Measurements from ENCODE around the gene GDPGP1. TPM values are rescaled to one million over a fixed set of nuclear protein-coding genes. Genes with fewer than 3 reads are reported as not detected.

GDPGP1 gene
- total RNA-seq, 2 donors from 2014 or later, result 5.0 to 23.4 TPM

GRCh38 chr15:90201944-90202375, 32.0 kb upstream of the GDPGP1 start:
- Histone ChIP-seq H3K9me3 (no peaks in the 10 kb centered on the region), H3K27ac (no peak overlapping the region), H3K27me3 (replicated peaks; ENCODE audit: insufficient read depth) (no peaks in the 10 kb centered on the region), H3K4me1 (ENCODE audit: control insufficient read depth in 1 of 2, low read depth in 2 of 2) (peaks cover 8 to 35% of the 10 kb centered on the region in 2 donors), H3K36me3 (no peaks in the 10 kb centered on the region), H3K4me3 (peak overlapping the region; percentile 85)
- no peak for TF ChIP-seq CTCF (IDR thresholded peaks at IDR 0.05)
- DNase-seq (ENCODE audit: low spot score) (no peak), ATAC-seq (ENCODE audit: insufficient number of reproducible peaks, low FRiP score, low read depth) (no peak)

GRCh38 chr15:90202929-90203328, 31.1 kb upstream of the GDPGP1 start:
- no peaks in the 10 kb centered on the region for H3K9me3 ChIP-seq
- no peak for TF ChIP-seq CTCF (IDR thresholded peaks at IDR 0.05)
- DNase-seq (ENCODE audit: low spot score), result no peak
- no peak overlapping the region for H3K4me3 ChIP-seq
- no peak overlapping the region for H3K27ac ChIP-seq
- no peak for ATAC-seq (ENCODE audit: insufficient number of reproducible peaks, low FRiP score, low read depth)
- no peaks in the 10 kb centered on the region for H3K27me3 ChIP-seq (replicated peaks; ENCODE audit: insufficient read depth)
- H3K36me3 ChIP-seq, result no peaks in the 10 kb centered on the region
- peaks cover 8 to 35% of the 10 kb centered on the region in 2 donors for H3K4me1 ChIP-seq (ENCODE audit: control insufficient read depth in 1 of 2, low read depth in 2 of 2)

- no peak for DNase-seq (ENCODE audit: low spot score)
- no peak for TF ChIP-seq CTCF (IDR thresholded peaks at IDR 0.05)
- ATAC-seq (ENCODE audit: insufficient number of reproducible peaks, low FRiP score, low read depth), result no peak
- Histone ChIP-seq H3K27me3 (replicated peaks; ENCODE audit: insufficient read depth) (no peaks in the 10 kb centered on the region), H3K4me3 (no peak overlapping the region), H3K4me1 (ENCODE audit: control insufficient read depth in 1 of 2, low read depth in 2 of 2) (peaks cover 8 to 35% of the 10 kb centered on the region in 2 donors), H3K27ac (no peak overlapping the region), H3K36me3 (no peaks in the 10 kb centered on the region), H3K9me3 (no peaks in the 10 kb centered on the region)
These were observed 30.5 kb upstream of the GDPGP1 start for GRCh38 chr15:90203473-90203872.

- ATAC-seq (ENCODE audit: insufficient number of reproducible peaks, low FRiP score, low read depth), result no peak
- no peak overlapping the region for H3K27ac ChIP-seq
- H3K4me1 ChIP-seq (ENCODE audit: control insufficient read depth in 1 of 2, low read depth in 2 of 2), result peaks cover 8 to 35% of the 10 kb centered on the region in 2 donors
- no peaks in the 10 kb centered on the region for H3K27me3 ChIP-seq (replicated peaks; ENCODE audit: insufficient read depth)
- DNase-seq (ENCODE audit: low spot score), result no peak
- no peaks in the 10 kb centered on the region for H3K9me3 ChIP-seq
- TF ChIP-seq CTCF (IDR thresholded peaks at IDR 0.05), result no peak
- no peaks in the 10 kb centered on the region for H3K36me3 ChIP-seq
- no peak overlapping the region for H3K4me3 ChIP-seq
These were observed 30.1 kb upstream of the GDPGP1 start for GRCh38 chr15:90203922-90204321.

GRCh38 chr15:90205050-90205848, 28.8 kb upstream of the GDPGP1 start:
- no peak overlapping the region for H3K27ac ChIP-seq
- H3K4me1 ChIP-seq (ENCODE audit: control insufficient read depth in 1 of 2, low read depth in 2 of 2), result peaks cover 8 to 35% of the 10 kb centered on the region in 2 donors
- no peak overlapping the region for H3K4me3 ChIP-seq
- TF ChIP-seq CTCF (IDR thresholded peaks at IDR 0.05), result no peak
- DNase-seq (ENCODE audit: low spot score), result no peak
- H3K9me3 ChIP-seq, result no peaks in the 10 kb centered on the region
- no peaks in the 10 kb centered on the region for H3K36me3 ChIP-seq
- H3K27me3 ChIP-seq (replicated peaks; ENCODE audit: insufficient read depth), result no peaks in the 10 kb centered on the region
- ATAC-seq (ENCODE audit: insufficient number of reproducible peaks, low FRiP score, low read depth), result no peak
